IMR-90 (cell line): ENCODE results near the gene SEMA3C. TPM values are rescaled to one million over a fixed set of nuclear protein-coding genes. Genes with fewer than 3 reads are reported as not detected.

Experiments used
- ATAC-seq: fragments of 200-7000 bp; cut with Tn5 transposase; 2 replicates; pipeline ENCODE4 v1.9.1; 2020; ENCODE audit warnings: low read depth, mild to moderate bottlenecking, moderate library complexity
- BruUV-seq: library from RNA; stranded (reverse); fragments of 400-500 nt; replicated peaks from 2 replicates; lab custom pipeline; 2021; lab: Mats Ljungman, UMichigan
- CTCF ChIA-PET: fragments of 300-600 bp; formaldehyde crosslinking; extraction: SDS; loops from one replicate; lab custom pipeline; 2021; ENCODE audit warnings: antibody characterized with exemption; lab: Yijun Ruan, JAX
- POLR2A ChIA-PET: fragments of 300-600 bp; sonication (Branson Sonifier 250); formaldehyde crosslinking; loops from one replicate; lab custom pipeline; 2022; ENCODE audit warnings: antibody characterized with exemption; ENCODE audit not compliant: unreplicated experiment; lab: Charles Lee
- DNase-seq: peaks from one replicate; pipeline ENCODE4 v3.0.0; 2013
- H2AFZ ChIP-seq: replicated peaks from 2 replicates; pipeline ENCODE3; 2013; ENCODE audit warnings: low read length, mild to moderate bottlenecking; ENCODE audit not compliant: poor library complexity
- H2AK5ac ChIP-seq: 2 replicates; pipeline ENCODE4 v1.6.1; 2013; ENCODE audit warnings: low read depth, low read length, inconsistent platforms
- H2AK9ac ChIP-seq: replicated peaks from 2 replicates; pipeline ENCODE3; 2013; ENCODE audit warnings: mild to moderate bottlenecking, low read depth, low read length, moderate library complexity; ENCODE audit not compliant: poor library complexity
- H2BK120ac ChIP-seq: 2 replicates; pipeline ENCODE4 v1.6.1; 2013; ENCODE audit warnings: low read depth, low read length, inconsistent platforms
- H2BK15ac ChIP-seq: 3 replicates; pipeline ENCODE4 v1.6.1; 2013; ENCODE audit warnings: low read depth, low read length, inconsistent platforms
- H2BK20ac ChIP-seq: 2 replicates; pipeline ENCODE4 v1.6.1; 2013; ENCODE audit warnings: low read depth, mild to moderate bottlenecking, inconsistent platforms, low read length, moderate library complexity
- H2BK5ac ChIP-seq: 2 replicates; pipeline ENCODE4 v1.6.1; 2013; ENCODE audit warnings: mild to moderate bottlenecking, low read depth, low read length, inconsistent platforms; ENCODE audit not compliant: poor library complexity, severe bottlenecking
- H3K14ac ChIP-seq: replicated peaks from 2 replicates; pipeline ENCODE4 v1.6.1; 2013; ENCODE audit warnings: low read depth, low read length, inconsistent platforms
- H3K18ac ChIP-seq: 2 replicates; pipeline ENCODE4 v1.6.1; 2013; ENCODE audit warnings: low read depth, low read length, control low read depth
- H3K23ac ChIP-seq: 2 replicates; pipeline ENCODE4 v1.6.1; 2013; ENCODE audit warnings: low read depth, low read length, inconsistent platforms
- H3K27ac ChIP-seq: 2 replicates; pipeline ENCODE4 v1.5.1; 2013; ENCODE audit warnings: mild to moderate bottlenecking, control low read depth, low read length; ENCODE audit not compliant: insufficient read depth
- H3K27me3 ChIP-seq: 2 replicates; pipeline ENCODE4 v1.6.1; 2013; ENCODE audit warnings: low read length; ENCODE audit not compliant: control insufficient read depth, insufficient read depth
- H3K36me3 ChIP-seq: 2 replicates; pipeline ENCODE4 v1.6.1; 2013; ENCODE audit warnings: low read length, mixed read lengths; ENCODE audit not compliant: control insufficient read depth, insufficient read depth
- H3K4ac ChIP-seq: 2 replicates; pipeline ENCODE4 v1.6.1; 2013; ENCODE audit warnings: low read depth, low read length, inconsistent platforms
- H3K4me1 ChIP-seq: 2 replicates; pipeline ENCODE4 v1.6.1; 2013; ENCODE audit warnings: low read length, mixed read lengths; ENCODE audit not compliant: control insufficient read depth, insufficient read depth
- H3K4me2 ChIP-seq: 2 replicates; pipeline ENCODE4 v1.6.1; 2013; ENCODE audit warnings: low read depth, mild to moderate bottlenecking, control low read depth, low read length, moderate library complexity
- H3K4me3 ChIP-seq: 2 replicates; pipeline ENCODE4 v1.5.1; 2013; ENCODE audit warnings: low read depth, mild to moderate bottlenecking, control low read depth, low read length, moderate library complexity; ENCODE audit not compliant: insufficient read depth
- H3K56ac ChIP-seq: 2 replicates; pipeline ENCODE4 v1.6.1; 2013; ENCODE audit warnings: low read length, inconsistent platforms; ENCODE audit not compliant: insufficient read depth; ENCODE audit errors: extremely low read depth
- H3K79me1 ChIP-seq, 2 experiments: 2 replicates each; pipeline ENCODE4 v1.6.1; 2013; ENCODE audit warnings: low read length in 2 of 2, inconsistent platforms in 1 of 2, low read depth in 1 of 2
- H3K9ac ChIP-seq: 2 replicates; pipeline ENCODE4 v1.6.1; 2013; ENCODE audit warnings: low read depth, low read length, control low read depth
- H3K9me1 ChIP-seq: 2 replicates; pipeline ENCODE4 v1.6.1; 2013; ENCODE audit warnings: low read length, inconsistent platforms; ENCODE audit not compliant: insufficient read depth
- H3K9me3 ChIP-seq: 2 replicates; pipeline ENCODE4 v1.6.1; 2013; ENCODE audit warnings: low read length; ENCODE audit not compliant: control insufficient read depth, insufficient read depth
- H4K20me1 ChIP-seq: 2 replicates; pipeline ENCODE4 v1.6.1; 2013; ENCODE audit warnings: low read length, inconsistent platforms; ENCODE audit not compliant: insufficient read depth
- H4K5ac ChIP-seq: 2 replicates; pipeline ENCODE4 v1.6.1; 2013; ENCODE audit warnings: mild to moderate bottlenecking, low read depth, low read length, control low read depth
- H4K8ac ChIP-seq, 2 experiments: 2 replicates each; pipeline ENCODE4 v1.6.1; 2013; ENCODE audit warnings: low read depth in 2 of 2, low read length in 2 of 2, control low read depth in 1 of 2, inconsistent platforms in 1 of 2
- H4K91ac ChIP-seq: 2 replicates; pipeline ENCODE4 v1.6.1; 2013; ENCODE audit warnings: low read depth, low read length, inconsistent platforms; ENCODE audit not compliant: insufficient read depth
- BHLHE40 ChIP-seq: fragments of 150-350 bp; IDR thresholded peaks from 2 replicates; pipeline ENCODE4 v1.6.1; 2016; ENCODE audit warnings: mild to moderate bottlenecking, low read depth, low read length
- CEBPB ChIP-seq: IDR thresholded peaks from 2 replicates; pipeline ENCODE4 v1.6.1; 2012; ENCODE audit warnings: low read depth, low read length, improper control_type of control experiment
- FOS ChIP-seq: fragments of 150-350 bp; IDR thresholded peaks from 2 replicates; pipeline ENCODE4 v1.6.1; 2016; ENCODE audit warnings: low read depth, low read length
- MAZ ChIP-seq: IDR thresholded peaks from 2 replicates; pipeline ENCODE4 v1.6.1; 2012; ENCODE audit warnings: low read depth, mild to moderate bottlenecking, low read length, improper control_type of control experiment, moderate library complexity, borderline replicate concordance
- MXI1 ChIP-seq: IDR thresholded peaks from 2 replicates; pipeline ENCODE4 v1.6.1; 2012; ENCODE audit warnings: low read depth, mild to moderate bottlenecking, low read length, moderate library complexity, borderline replicate concordance
- NFE2L2 ChIP-seq: fragments of 150-350 bp; IDR thresholded peaks from 2 replicates; pipeline ENCODE4 v1.6.1; 2016; ENCODE audit warnings: low read depth, mild to moderate bottlenecking, low read length
- POLR2A ChIP-seq: IDR thresholded peaks from 2 replicates; pipeline ENCODE4 v1.6.1; 2012; ENCODE audit warnings: mild to moderate bottlenecking, low read depth, low read length
- RAD21 ChIP-seq: IDR thresholded peaks from 2 replicates; pipeline ENCODE4 v1.6.1; 2012; ENCODE audit warnings: low read length, improper control_type of control experiment
- RFX5 ChIP-seq: IDR thresholded peaks from 2 replicates; pipeline ENCODE4 v1.8.0; 2012; ENCODE audit warnings: low read depth, mild to moderate bottlenecking, low read length, moderate library complexity
- WGBS, 2 experiments: methylation state at CpG; one replicate each; pipeline versions ENCODE4 v1.1.5 to v1.1.7; 2013; ENCODE audit warnings: missing lambda C conversion rate in 2 of 2; ENCODE audit not compliant: insufficient read length in 1 of 2; ENCODE audit errors: extremely low coverage in 2 of 2; 5-methylcytosine and 5-hydroxymethylcytosine counted together
- dilution Hi-C: fragments of 300-500 bp; cut with HindIII; formaldehyde crosslinking; loops from one replicate; pipeline ENCODE4 v1.14.3; 2018; ENCODE audit warnings: low sequenced_read_pairs; ENCODE audit not compliant: unreplicated experiment
- in situ Hi-C: fragments of 300-500 bp; cut with MboI; formaldehyde crosslinking; loops from 3 replicates; pipeline ENCODE4 v1.14.3; 2019; ENCODE audit warnings: low sequenced_read_pairs, inconsistent platforms, mixed read lengths
- intact Hi-C: fragments of 100-400 bp; cut with micrococcal nuclease; formaldehyde crosslinking; loops from 2 replicates; pipeline ENCODE4 v1.10.0; 2022
- polyA plus RNA-seq, 3 experiments: library from polyadenylated mRNA; depleted of rRNA; stranded (reverse); fragments of >200 nt; gene quantifications; 2 replicates each; pipeline ENCODE4 v1.2.3, GENCODE V29; 2012; ENCODE audit warnings: low replicate concordance in 1 of 3
- total RNA-seq: library from RNA; depleted of rRNA; stranded (reverse); fragments of >200 nt; gene quantifications from 2 replicates; pipeline ENCODE4 v1.2.3, GENCODE V29; 2012
- TF ChIP-seq, protein P1 (sequence below): fragments of 150-350 bp; IDR thresholded peaks from 2 replicates; pipeline ENCODE4 v1.6.1; 2016; ENCODE audit warnings: low read depth, mild to moderate bottlenecking, low read length, moderate library complexity, borderline replicate concordance

The SEMA3C gene
- total and polyA plus RNA-seq, 2 of the 4 experiments (the other 2 are of a cell fraction): 21.2 to 97.1 TPM

GRCh38 chr7:80856769-80857168 is 62.1 kb downstream of the SEMA3C start:
- Histone ChIP-seq H3K9me3 (no peaks in the 10 kb centered on the region), H4K8ac (0 out of 4 replicates have a peak overlapping the region, but pooled peaks of 1 of the 2 experiments have one; percentile 54), H3K14ac (peak overlapping the region; percentile 48; the same call in 1 of the 2 replicates), H2BK15ac (peak overlapping the region; percentile 30; the same call in 2 of the 3 replicates), H3K9ac (no peak overlapping the region), H3K27me3 (no peaks in the 10 kb centered on the region), H3K18ac (0 out of 2 replicates have a peak overlapping the region, but pooled peaks have one; percentile 81), H3K27ac (no peak overlapping the region), H3K23ac (peak overlapping the region; percentile 10; the same call in 1 of the 2 replicates), H3K9me1 (no peaks in the 10 kb centered on the region; the same call in 1 of the 2 replicates), H3K79me1 (peaks cover 18 to 28% of the 10 kb centered on the region in 2 experiments), H3K4me1 (peaks cover 11% of the 10 kb centered on the region), H3K4me2 (no peak overlapping the region), H2BK20ac (peak overlapping the region; percentile 72; the same call in 1 of the 2 replicates), H2BK120ac (peak overlapping the region; percentile 20), H2BK5ac (peak overlapping the region; percentile 40), H2AFZ (no peak overlapping the region), H3K4ac (peak overlapping the region; percentile 62; the same call in 1 of the 2 replicates), H3K36me3 (no peaks in the 10 kb centered on the region), H3K56ac (no peak overlapping the region; the same call in 1 of the 2 replicates), H2AK5ac (peak overlapping the region; percentile 13; the same call in 1 of the 2 replicates), H4K20me1 (no peaks in the 10 kb centered on the region), H4K5ac (no peak overlapping the region; the same call in 1 of the 2 replicates), H4K91ac (peak overlapping the region; percentile 23; the same call in 1 of the 2 replicates), H3K4me3 (no peak overlapping the region), H2AK9ac (no peak overlapping the region)
- POLR2A ChIA-PET: interaction anchor here (0.7 kb wide), 1 partner anchor 915 kb away, joined by 14 read pairs; no protein-coding TSS in a partner anchor
- CTCF ChIA-PET: interaction anchor here (0.7 kb wide), 1 partner anchor 590 kb away, joined by 3 read pairs; no protein-coding TSS in a partner anchor
- ATAC-seq: no peak
- DNase-seq: no peak
- WGBS, 2 experiments: 100% methylated on average over 1 of the region's 3 CpGs; no CpG with 5 or more reads in 1 of the 2 experiments
- BruUV-seq: no TSS peak
- intact Hi-C loops: no loop called here
- dilution Hi-C loops: no loop called here
- TF ChIP-seq MAZ: no peak
- no peak for TF ChIP-seq FOS
- TF ChIP-seq RFX5: no peak
- no peak for TF ChIP-seq RAD21
- TF ChIP-seq, protein P1, sequence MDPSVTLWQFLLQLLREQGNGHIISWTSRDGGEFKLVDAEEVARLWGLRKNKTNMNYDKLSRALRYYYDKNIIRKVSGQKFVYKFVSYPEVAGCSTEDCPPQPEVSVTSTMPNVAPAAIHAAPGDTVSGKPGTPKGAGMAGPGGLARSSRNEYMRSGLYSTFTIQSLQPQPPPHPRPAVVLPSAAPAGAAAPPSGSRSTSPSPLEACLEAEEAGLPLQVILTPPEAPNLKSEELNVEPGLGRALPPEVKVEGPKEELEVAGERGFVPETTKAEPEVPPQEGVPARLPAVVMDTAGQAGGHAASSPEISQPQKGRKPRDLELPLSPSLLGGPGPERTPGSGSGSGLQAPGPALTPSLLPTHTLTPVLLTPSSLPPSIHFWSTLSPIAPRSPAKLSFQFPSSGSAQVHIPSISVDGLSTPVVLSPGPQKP: no peak
- no peak for TF ChIP-seq CEBPB
- no peak for TF ChIP-seq BHLHE40
- TF ChIP-seq NFE2L2: no peak
- TF ChIP-seq MXI1: no peak
- no peak for TF ChIP-seq POLR2A
- in situ Hi-C loops: no loop called here
